T-helper 2 cell (primary cell): Measurements from ENCODE around the gene PYM1.
"Not testable (repeated sequence)": the region's sequence is repeated elsewhere in the genome, so short reads cannot be mapped to it uniquely, and the experiment has no call there.

Source experiments
- DNase-seq, 5 experiments: peaks; one replicate each; pipeline versions ENCODE4 v3.0.0 to v3.0.0-alpha.2; 2012 to 2022

PYM1 gene

GRCh38 chr12:55938826-55939501, 11.3 kb upstream of the PYM1 start:
- no peak for DNase-seq

GRCh38 chr12:55937981-55938380, 10.3 kb upstream of the PYM1 start:
- DNase-seq = no peak

DNA sequence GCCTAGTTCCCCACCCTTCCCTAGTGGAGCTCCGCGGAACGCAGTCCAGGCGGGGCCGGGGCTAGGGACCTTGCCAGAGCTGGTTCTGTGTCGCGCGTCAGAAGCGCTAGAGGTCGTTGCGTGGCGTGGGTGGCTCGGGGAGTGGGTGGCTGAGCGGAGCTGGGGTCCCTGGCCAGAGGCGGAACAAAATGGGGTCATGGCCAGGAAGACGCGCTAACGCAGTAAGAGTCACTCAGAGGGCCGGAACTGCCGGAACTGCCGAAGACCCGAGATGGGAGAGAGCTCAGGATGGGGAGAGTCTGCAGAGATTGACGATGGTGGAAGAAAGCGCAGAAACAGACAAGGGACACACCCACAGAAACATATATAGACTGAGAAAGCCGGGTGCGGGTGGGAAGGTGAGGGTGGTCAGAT, 8.1 kb upstream of the PYM1 start:
- DNase-seq = peak in 2 of 5 experiments; percentile 9 to 41

DNA sequence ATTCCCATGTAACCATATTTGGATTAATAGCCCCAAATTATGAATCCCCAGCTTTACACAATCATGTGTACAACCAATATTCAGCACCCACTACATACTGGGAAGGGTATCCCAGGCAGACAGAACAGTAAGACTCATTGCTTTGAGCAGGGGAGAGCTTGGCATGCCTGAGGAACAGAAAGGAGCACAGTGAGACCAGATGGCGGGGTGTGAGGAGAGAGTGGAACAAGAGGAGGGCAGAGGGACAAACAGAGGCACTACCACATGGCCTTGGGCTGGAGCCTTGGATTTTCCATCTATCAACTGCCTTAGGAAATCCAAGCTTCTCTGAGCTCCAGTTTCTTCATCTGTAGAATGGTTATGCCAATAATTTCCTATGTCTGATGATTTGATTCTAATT, 7.1 kb upstream of the PYM1 start:
- no peak for DNase-seq

DNA sequence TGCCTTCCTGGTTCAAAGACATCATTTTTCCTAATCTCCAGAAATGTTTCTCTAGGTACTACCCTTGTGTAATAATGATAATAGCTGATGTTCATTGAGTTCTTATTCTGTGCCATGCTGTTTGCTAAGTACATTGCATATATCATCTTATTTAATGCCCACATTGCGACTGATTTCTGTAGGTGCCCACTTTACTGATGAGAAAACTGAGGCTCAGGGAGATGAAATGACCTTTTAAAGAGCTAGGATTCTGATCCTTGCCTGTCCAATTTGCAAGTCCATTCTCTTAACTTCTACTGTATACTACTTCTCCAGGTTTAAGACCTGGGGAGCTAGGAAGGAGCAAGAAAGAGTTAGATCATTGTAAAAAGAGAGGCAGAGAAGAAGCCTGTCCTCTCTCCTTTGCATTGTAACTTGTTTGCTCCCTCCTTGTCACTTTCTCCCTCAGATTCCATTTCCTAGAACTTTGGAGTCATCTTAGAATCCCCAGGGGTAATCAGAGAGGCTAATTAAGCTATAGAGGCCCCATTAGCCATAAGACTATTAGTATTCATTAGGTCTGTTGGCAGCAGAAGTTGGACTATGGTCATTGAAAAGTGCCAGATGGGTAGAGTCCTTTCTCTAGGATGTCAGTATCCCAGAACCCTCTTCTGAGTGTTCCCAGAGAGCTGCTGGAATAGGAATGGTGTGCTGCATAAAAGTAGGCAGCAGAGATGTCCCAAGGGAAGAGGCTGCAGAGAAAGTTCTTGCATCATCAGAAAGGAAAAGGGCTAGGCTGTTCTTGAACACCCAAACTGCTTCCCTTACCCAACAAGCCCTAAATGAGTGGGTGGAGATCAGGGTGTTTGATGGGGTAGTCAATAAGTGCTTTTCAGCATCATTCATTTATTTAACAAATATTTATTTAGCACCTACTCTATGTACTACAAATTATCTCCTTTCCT, 6.4 kb upstream of the PYM1 start:
- no peak for DNase-seq

GRCh38 chr12:55933169-55933798, 5.6 kb upstream of the PYM1 start:
- no peak for DNase-seq

GRCh38 chr12:55932551-55932910, 4.8 kb upstream of the PYM1 start:
- DNase-seq = peak in 3 of 5 experiments; percentile 34 to 93 (median 47)

- peak in 3 of 5 experiments; percentile 12 to 62 (median 23) for DNase-seq
Measured at GRCh38 chr12:55931780-55932550, 4.3 kb upstream of the PYM1 start.

DNA sequence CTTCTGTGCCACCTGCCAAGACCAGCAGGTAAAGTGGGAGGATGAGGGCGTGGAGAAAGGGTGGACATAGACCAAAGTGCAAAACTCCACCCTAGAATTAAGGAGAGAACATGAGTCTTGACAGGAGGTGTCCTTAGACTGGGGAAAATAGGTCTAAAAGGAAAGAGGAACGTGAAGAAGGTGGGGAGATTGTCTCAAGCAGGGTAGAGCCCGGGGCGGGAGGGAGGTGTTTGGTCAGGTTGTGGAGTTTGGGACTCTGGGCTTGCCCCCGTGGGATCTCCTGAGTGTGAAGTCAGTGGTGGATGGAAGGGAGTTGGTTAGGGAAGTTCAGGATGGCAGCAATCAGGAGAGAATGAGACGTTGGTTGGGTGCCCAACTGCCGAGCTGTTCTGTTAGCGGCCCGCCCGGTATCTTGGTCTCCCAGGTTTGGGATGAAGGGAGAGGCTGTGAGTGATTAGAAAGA, 3.7 kb upstream of the PYM1 start:
- DNase-seq = no peak

GRCh38 chr12:55930771-55931316, 3.1 kb upstream of the PYM1 start, which contains the start of gene DGKA:
Gene DGKA (plus strand): TSS chr12:55931162. CDS start chr12:55936504, 5,342 bp downstream.
- DNase-seq = peak in 4 of 5 experiments; percentile 46 to 89 (median 68)

GRCh38 chr12:55929306-55929791, 1.7 kb upstream of the PYM1 start:
- peak; percentile 62 to 97 (median 86) for DNase-seq

DNA sequence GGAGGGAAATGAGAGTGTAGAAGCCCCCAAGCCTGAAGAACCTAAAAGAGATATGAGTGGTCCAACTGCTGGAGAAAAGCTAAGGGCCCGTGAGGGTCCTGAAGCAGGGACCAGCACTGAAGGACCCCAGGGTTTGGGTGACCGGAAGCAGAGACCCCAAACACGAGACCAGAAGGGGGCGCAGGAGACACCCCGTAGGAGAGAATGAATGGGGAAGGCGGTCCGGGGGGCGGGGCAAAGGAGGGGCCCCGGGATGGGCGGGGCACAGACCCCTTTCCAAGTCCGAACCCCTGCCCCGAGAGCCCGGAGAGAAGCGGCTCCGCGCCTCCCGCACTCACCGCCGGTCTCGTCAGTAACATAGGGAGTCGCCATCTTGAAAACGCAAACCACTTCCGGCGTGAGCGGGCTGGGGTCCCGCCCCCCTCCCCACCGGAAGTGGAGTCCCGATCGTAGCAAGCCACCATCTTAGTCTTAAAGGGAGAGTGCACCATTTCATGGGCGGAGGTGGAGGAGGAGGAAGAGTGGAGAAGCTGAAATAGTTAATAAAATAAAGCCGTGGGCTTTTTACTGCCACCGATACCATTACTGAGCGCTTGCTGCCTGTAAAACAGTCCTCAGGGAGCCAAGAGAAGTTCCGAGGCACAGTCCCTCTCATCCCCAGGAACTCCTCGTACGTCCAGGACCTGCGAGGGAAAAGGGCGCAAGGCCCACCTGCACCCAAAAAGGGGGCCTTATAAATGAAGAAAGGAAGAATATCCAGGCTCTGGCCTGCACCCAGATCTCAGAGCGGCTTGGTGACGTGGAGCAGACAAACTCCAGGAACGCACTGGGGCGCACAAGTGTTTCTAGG, 731 bp downstream of the PYM1 start:
- DNase-seq = peak; percentile 76 to 98 (median 83)

- peak in 1 of 5 experiments; percentile 42 for DNase-seq
Measured at GRCh38 chr12:55925870-55926737, 1.6 kb downstream of the PYM1 start.

DNA sequence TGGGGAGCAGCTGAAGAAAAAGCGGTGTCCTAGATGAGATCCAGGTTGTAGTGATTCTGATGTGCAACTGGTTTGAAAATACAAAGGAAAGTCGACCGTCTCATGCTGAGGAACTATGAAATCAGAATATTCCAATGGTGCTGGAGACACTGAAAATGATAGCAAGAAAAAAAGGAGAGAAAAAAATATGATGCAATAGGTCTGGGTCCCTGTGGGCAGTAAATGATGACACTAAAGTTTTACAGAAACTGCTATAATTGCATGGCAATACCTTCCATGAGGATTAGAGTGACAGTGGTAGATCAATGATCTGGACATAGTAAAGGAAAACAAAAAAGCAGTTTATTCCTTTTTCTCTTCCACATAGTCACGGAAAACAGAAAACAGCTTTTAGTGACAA, 2.3 kb downstream of the PYM1 start:
- DNase-seq = no peak

- not testable (repeated sequence) for DNase-seq
Measured at GRCh38 chr12:55923648-55924047, 4.0 kb downstream of the PYM1 start.

DNA sequence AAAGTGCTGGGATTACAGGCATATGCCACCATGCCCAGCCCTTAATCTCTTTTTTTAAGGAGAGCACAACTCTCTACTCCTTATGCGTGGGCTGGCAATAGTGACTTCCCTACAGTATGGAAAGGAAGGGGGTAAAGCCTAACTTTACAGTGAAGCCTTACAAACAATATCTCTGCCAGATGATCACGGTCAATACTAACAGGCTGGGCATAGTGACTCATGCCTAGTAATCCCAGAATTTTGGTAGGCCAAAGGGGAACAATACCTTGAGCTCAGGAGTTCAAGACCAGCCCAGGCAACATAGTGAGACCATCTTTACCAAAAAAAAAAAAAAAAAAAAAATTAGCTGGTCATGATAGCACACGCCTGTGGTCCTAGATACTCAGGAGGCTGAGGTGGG, 5.6 kb downstream of the PYM1 start:
- DNase-seq = no peak

DNA sequence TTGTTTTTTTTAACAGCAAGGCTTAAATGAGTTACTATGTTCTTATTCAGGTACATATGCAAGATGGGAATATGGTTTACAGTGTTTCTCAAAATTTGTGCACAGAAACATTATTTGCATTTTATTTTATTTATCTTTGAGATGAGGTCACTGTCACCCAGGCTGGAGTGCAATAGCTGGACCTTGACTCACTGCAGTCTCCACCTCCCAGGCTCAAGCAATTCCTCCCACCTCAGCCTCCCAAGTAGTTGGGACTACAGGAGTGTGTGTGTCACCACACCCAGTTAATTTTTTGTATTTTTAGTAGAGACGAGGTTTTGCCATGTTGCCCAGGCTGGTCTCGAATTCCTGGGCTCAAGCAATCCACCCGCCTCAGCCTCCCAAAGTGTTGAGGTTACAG, 8.7 kb downstream of the PYM1 start:
- DNase-seq = not testable (repeated sequence)

DNA sequence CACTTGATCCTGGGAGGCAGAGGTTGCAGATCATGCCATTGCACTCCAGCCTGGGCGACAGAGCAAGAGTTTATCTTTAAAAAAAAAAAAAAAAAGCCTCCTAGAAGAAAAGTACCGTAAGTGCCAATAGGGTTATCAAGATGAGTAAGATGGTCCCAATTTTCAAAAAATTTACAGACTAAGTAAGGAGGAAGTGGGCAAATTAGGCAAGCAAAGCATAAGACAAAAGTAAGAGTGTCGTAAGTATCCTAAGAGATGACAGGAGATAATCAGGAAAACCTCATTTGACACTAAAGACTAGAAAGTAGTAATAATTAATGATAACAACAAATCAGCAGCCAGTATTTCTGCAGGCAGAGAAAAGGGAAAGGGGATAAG, 12.2 kb downstream of the PYM1 start:
- DNase-seq = no peak

DNA sequence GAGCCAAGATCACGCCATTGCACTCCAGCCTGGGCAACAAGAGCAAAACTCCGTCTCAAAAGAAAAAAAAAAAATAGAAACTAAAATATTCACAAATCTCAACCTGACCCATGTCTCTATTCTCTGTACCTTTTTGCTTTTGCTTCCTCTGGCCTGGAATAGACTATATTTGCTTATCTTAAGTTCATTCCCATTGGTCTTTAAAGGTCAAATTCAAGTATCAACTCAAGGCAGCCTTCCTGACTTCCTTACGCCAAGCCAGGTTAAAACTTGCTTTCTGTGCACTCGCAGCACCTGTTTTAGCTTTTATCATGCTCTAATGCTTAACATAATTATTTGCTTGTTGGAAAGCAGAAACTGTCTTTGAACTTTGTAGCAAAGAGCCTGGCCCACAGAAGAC, 14.8 kb downstream of the PYM1 start:
- DNase-seq = no peak

- DNase-seq = no peak
Measured at GRCh38 chr12:55909513-55909884, 18.2 kb downstream of the PYM1 start.
